BE2C (cell line): ENCODE results near the gene AMZ1. TPM values are rescaled to one million over a fixed set of nuclear protein-coding genes. Genes with fewer than 3 reads are reported as not detected.

ENCODE experiments used
- DNase-seq: peaks from one replicate; pipeline ENCODE4 v3.0.0-alpha.2; 2020
- H3K27me3 ChIP-seq: fragments of 250-450 bp; sonication (Bioruptor Pico); 2 replicates; pipeline ENCODE4 v1.5.1; 2020; ENCODE audit warnings: mild to moderate bottlenecking
- H3K36me3 ChIP-seq: fragments of 250-450 bp; sonication (Bioruptor Pico); 2 replicates; pipeline ENCODE4 v1.5.1; 2020; ENCODE audit warnings: mild to moderate bottlenecking
- H3K4me1 ChIP-seq: fragments of 250-450 bp; sonication (Bioruptor Pico); 2 replicates; pipeline ENCODE4 v1.5.1; 2020
- H3K4me3 ChIP-seq: 2 replicates; pipeline ENCODE4 v1.5.1; 2011; ENCODE audit warnings: low read depth, low read length
- H3K9me3 ChIP-seq: fragments of 250-450 bp; sonication (Bioruptor Pico); 2 replicates; pipeline ENCODE4 v1.5.1; 2020
- polyA plus RNA-seq: library from polyadenylated mRNA; unstranded; fragments of >200 nt; gene quantifications from one replicate; pipeline ENCODE4 v1.2.1, GENCODE V29; 2012; ENCODE audit warnings: low read depth, missing spikeins; ENCODE audit not compliant: insufficient read length, insufficient read depth
- TF ChIP-seq, protein P1 (sequence below): IDR thresholded peaks from 2 replicates; pipeline ENCODE4 v1.5.1; 2012; ENCODE audit warnings: mild to moderate bottlenecking, low read depth, low read length

The AMZ1 gene, protein sequence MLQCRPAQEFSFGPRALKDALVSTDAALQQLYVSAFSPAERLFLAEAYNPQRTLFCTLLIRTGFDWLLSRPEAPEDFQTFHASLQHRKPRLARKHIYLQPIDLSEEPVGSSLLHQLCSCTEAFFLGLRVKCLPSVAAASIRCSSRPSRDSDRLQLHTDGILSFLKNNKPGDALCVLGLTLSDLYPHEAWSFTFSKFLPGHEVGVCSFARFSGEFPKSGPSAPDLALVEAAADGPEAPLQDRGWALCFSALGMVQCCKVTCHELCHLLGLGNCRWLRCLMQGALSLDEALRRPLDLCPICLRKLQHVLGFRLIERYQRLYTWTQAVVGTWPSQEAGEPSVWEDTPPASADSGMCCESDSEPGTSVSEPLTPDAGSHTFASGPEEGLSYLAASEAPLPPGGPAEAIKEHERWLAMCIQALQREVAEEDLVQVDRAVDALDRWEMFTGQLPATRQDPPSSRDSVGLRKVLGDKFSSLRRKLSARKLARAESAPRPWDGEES
- 2.3 TPM for polyA plus RNA-seq

DNA sequence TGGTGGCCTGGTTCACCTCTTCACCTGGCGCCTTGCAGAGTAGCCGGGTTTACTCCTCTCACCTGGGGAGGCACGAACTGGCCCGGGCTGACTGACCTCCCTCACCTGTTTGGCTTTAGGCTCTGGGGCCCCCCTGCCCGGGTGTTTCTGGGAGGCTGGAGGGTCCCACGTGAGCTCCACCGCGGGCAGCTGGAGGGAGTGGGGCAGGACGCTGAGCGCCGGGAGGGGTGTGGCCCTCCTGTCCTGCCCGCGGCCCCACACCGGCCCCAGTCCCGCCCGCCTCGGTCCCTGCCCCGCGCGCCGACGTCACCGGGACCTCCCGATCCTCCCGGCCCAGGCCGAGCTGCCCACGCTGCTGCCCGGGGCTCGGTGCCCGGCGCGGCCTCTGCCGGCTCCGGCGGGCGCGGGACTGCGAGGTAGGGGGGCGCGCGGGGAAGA is at the start of gene AMZ1:
AMZ1 (plus strand) TSS at position 322 of the 438 bp plus-strand sequence. CDS start 12,250 bp downstream, outside the sequence.
- DNase-seq: no peak
- TF ChIP-seq, protein P1, sequence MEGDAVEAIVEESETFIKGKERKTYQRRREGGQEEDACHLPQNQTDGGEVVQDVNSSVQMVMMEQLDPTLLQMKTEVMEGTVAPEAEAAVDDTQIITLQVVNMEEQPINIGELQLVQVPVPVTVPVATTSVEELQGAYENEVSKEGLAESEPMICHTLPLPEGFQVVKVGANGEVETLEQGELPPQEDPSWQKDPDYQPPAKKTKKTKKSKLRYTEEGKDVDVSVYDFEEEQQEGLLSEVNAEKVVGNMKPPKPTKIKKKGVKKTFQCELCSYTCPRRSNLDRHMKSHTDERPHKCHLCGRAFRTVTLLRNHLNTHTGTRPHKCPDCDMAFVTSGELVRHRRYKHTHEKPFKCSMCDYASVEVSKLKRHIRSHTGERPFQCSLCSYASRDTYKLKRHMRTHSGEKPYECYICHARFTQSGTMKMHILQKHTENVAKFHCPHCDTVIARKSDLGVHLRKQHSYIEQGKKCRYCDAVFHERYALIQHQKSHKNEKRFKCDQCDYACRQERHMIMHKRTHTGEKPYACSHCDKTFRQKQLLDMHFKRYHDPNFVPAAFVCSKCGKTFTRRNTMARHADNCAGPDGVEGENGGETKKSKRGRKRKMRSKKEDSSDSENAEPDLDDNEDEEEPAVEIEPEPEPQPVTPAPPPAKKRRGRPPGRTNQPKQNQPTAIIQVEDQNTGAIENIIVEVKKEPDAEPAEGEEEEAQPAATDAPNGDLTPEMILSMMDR: no peak
- Histone ChIP-seq H3K27me3 (peaks cover 30% of the 10 kb centered on the region), H3K9me3 (no peaks in the 10 kb centered on the region), H3K4me3 (no peak within 1 kb of the TSS), H3K36me3 (no peaks in the 10 kb centered on the region), H3K4me1 (no peaks in the 10 kb centered on the region)

DNA sequence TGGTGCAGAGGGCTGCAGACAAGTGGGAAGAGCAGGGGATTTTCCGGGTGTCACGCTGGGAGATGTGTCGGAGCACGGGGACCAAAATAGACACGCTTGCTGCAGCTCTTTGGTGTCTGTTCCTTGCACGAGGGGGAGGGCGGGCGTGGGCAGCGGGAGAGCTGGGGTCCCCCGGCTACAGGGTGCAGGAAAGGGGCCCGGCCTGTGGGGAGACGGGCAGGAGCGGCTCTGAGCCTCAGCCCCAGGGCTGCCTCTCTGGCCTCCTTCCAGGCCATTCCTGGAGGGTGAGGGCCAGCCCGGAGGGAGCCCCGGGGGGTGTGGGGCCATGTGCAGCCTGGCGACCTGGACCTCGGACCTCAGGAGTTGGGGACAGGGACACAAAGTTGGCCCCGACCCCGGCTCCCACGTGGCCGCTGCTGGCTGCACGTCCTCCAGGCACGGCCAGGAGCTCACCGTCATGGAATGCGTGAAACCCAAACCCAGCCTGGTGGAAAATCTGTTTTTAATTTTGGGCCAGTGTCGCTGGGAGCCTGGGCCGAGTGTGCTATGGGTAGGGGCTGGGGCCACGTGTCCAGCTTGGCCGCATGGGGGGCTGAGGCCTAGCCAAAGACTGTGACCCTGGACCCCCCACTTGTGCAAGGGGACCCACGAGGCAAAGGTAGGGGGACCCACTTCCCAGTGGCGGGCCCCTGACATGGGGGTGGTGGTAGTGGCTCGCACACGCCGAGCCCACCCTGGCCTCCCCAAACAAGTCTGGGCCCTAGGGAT is 49.6 kb upstream of the AMZ1 start:
- TF ChIP-seq, protein P1: no peak
- H3K4me3 ChIP-seq: no peak overlapping the region
- H3K9me3 ChIP-seq: no peaks in the 10 kb centered on the region
- peaks cover 3% of the 10 kb centered on the region; the same call in 1 of the 2 replicates for H3K36me3 ChIP-seq
- DNase-seq: peak; percentile 55
- peaks cover 47% of the 10 kb centered on the region for H3K4me1 ChIP-seq
- no peaks in the 10 kb centered on the region for H3K27me3 ChIP-seq

DNA sequence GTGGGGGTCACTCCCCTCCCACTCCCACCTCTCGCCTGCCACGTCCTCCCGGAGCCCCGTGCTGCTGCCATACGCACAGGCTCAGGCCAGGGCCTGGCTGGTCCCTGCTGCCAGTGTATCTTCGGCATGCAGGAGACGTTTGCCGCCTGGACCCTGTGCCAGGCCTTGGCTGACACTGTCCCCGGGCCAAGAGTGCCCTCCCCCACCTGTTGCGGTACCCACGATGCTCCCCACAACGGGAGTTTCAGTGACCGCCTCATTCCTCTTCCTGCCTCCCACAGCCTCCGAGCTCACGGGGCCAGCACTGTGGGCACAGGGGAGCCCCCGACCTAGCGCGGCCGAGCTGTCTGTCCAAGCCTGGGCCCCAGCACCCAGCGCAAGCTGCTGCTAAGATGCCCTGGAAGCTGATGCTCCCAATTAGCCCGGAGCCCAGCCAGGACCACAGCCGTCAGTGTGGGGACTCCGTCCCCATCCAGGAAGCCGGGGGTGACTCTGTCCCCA is 48.8 kb upstream of the AMZ1 start:
- no peak overlapping the region for H3K4me3 ChIP-seq
- no peak for DNase-seq
- TF ChIP-seq, protein P1: no peak
- H3K27me3 ChIP-seq: no peaks in the 10 kb centered on the region
- H3K4me1 ChIP-seq: peaks cover 47% of the 10 kb centered on the region
- no peaks in the 10 kb centered on the region for H3K9me3 ChIP-seq
- peaks cover 3% of the 10 kb centered on the region; the same call in 1 of the 2 replicates for H3K36me3 ChIP-seq

DNA sequence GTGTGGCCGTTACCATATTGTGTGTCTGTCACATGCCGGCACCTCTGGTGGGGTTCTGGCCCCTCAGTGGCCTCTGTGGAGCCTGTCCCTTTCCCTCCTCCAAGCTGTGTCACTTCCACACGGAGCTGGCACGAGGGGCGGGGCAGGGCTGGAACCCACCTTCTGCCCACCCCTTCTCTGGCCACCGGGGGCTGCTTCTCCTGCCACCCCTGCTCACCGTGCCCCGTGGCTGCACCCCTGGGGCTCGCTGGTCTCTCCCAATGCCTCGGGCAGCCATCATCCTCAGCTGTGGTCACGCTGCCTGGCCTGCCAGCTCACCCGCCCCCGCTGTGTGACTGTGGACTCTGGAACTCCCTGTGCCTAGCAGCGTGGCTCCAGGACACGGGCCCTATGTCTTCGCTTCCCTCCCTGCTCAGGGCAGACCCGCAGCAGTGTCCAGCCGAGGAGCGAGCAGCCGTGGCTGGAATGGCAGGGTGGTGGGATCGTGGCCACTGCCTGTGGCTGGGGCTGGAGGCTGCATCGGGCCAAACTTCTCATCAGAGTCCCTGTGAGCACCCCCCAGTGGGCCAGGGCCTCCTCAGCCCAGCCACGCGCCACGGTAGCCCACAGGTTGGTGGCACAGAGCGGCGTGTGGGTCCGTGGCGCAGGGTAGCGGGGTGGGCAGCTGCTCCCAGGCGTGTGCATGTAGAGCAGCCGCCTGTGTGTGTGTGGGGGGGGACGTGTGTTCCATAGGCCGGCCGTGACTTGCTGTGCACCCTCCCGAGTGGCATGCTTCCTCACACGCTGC is 48.1 kb upstream of the AMZ1 start:
- Histone ChIP-seq H3K4me1 (peaks cover 54% of the 10 kb centered on the region), H3K36me3 (peaks cover 3% of the 10 kb centered on the region; the same call in 1 of the 2 replicates), H3K9me3 (no peaks in the 10 kb centered on the region), H3K27me3 (no peaks in the 10 kb centered on the region), H3K4me3 (no peak overlapping the region)
- TF ChIP-seq, protein P1: no peak
- DNase-seq: no peak

DNA sequence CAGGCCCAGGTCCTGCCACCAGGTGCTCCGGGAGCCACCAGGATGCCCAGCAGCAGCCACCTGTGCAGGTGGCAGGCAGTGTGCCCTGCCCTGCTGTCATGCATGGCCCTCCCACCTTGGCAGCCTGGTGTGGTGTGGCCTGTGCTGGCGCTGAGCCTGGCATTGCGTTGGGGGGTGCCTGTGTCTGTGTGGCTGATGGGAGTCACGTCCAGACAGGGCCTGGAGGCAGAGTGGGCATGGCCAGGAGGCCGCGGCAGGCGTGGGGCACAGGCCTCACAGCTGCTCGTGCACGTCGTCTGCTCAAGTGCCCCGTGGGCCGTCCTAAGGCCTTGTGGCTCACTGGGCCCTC is 47.5 kb upstream of the AMZ1 start:
- H3K27me3 ChIP-seq: no peaks in the 10 kb centered on the region
- no peaks in the 10 kb centered on the region for H3K9me3 ChIP-seq
- H3K4me3 ChIP-seq: no peak overlapping the region
- no peaks in the 10 kb centered on the region for H3K36me3 ChIP-seq
- H3K4me1 ChIP-seq: peaks cover 59% of the 10 kb centered on the region
- no peak for DNase-seq
- TF ChIP-seq, protein P1: no peak
